H9 (cell line): Measurements from ENCODE around the gene BAIAP2L1. TPM values are rescaled to one million over a fixed set of nuclear protein-coding genes. Genes with fewer than 3 reads are reported as not detected.

ENCODE experiments used
- DNase-seq: peaks from one replicate; pipeline ENCODE4 v3.0.0-alpha.2; 2017
- H2AFZ ChIP-seq: one replicate; pipeline ENCODE4 v1.6.1; 2013; ENCODE audit warnings: mild to moderate bottlenecking, low read length, control low read depth, moderate library complexity
- H2AK5ac ChIP-seq: 2 replicates; pipeline ENCODE4 v1.6.1; 2013; ENCODE audit warnings: low read length, control low read depth, mixed read lengths; ENCODE audit not compliant: insufficient read length
- H2BK120ac ChIP-seq: one replicate; pipeline ENCODE4 v1.6.1; 2013; ENCODE audit warnings: low read depth, mild to moderate bottlenecking, low read length, control low read depth, inconsistent platforms; ENCODE audit not compliant: poor library complexity, severe bottlenecking
- H2BK12ac ChIP-seq: 2 replicates; pipeline ENCODE4 v1.6.1; 2013; ENCODE audit warnings: low read length, control low read depth, mixed read lengths, low read depth; ENCODE audit not compliant: insufficient read length
- H2BK15ac ChIP-seq: 2 replicates; pipeline ENCODE4 v1.6.1; 2013; ENCODE audit warnings: low read depth, low read length, control low read depth
- H2BK20ac ChIP-seq: one replicate; pipeline ENCODE4 v1.6.1; 2013; ENCODE audit warnings: low read depth, mild to moderate bottlenecking, low read length, control low read depth, inconsistent platforms; ENCODE audit not compliant: poor library complexity, severe bottlenecking
- H2BK5ac ChIP-seq: 2 replicates; pipeline ENCODE4 v1.6.1; 2013; ENCODE audit warnings: low read length, control low read depth, mixed read lengths; ENCODE audit not compliant: insufficient read length
- H3K14ac ChIP-seq: 2 replicates; pipeline ENCODE4 v1.6.1; 2013; ENCODE audit warnings: low read length, control low read depth; ENCODE audit not compliant: insufficient read depth
- H3K18ac ChIP-seq: 2 replicates; pipeline ENCODE4 v1.6.1; 2013; ENCODE audit warnings: low read depth, mild to moderate bottlenecking, mixed read lengths, low read length, control low read depth; ENCODE audit not compliant: insufficient read length
- H3K23ac ChIP-seq: 2 replicates; pipeline ENCODE4 v1.6.1; 2013; ENCODE audit warnings: low read length, control low read depth, mixed read lengths, low read depth; ENCODE audit not compliant: insufficient read length
- H3K23me2 ChIP-seq: 2 replicates; pipeline ENCODE4 v1.6.1; 2013; ENCODE audit warnings: low read depth, mild to moderate bottlenecking, mixed read lengths, low read length, control low read depth; ENCODE audit not compliant: insufficient read length, poor library complexity, severe bottlenecking
- H3K27ac ChIP-seq: 2 replicates; pipeline ENCODE4 v1.5.1; 2013; ENCODE audit warnings: low read length, control low read depth, mixed read lengths, low read depth; ENCODE audit not compliant: insufficient read length
- H3K27me3 ChIP-seq: 2 replicates; pipeline ENCODE4 v1.6.1; 2013; ENCODE audit warnings: low read length, control low read depth, inconsistent platforms; ENCODE audit not compliant: insufficient read depth
- H3K4ac ChIP-seq: 2 replicates; pipeline ENCODE4 v1.6.1; 2013; ENCODE audit warnings: low read depth, mild to moderate bottlenecking, control low read depth, inconsistent platforms, low read length, moderate library complexity
- H3K4me1 ChIP-seq: 2 replicates; pipeline ENCODE4 v1.6.1; 2013; ENCODE audit warnings: low read length, control low read depth, inconsistent platforms; ENCODE audit not compliant: insufficient read depth
- H3K4me2 ChIP-seq: 2 replicates; pipeline ENCODE4 v1.6.1; 2013; ENCODE audit warnings: low read length, control low read depth, mixed read lengths; ENCODE audit not compliant: insufficient read length, insufficient read depth
- H3K56ac ChIP-seq: 2 replicates; pipeline ENCODE4 v1.6.1; 2013; ENCODE audit warnings: low read depth, mild to moderate bottlenecking, mixed read lengths, low read length, control low read depth; ENCODE audit not compliant: insufficient read length
- H3K79me1 ChIP-seq: 2 replicates; pipeline ENCODE4 v1.6.1; 2013; ENCODE audit warnings: low read depth, mild to moderate bottlenecking, moderate library complexity, low read length, control low read depth, inconsistent platforms; ENCODE audit not compliant: insufficient read depth, poor library complexity, severe bottlenecking
- H3K79me2 ChIP-seq: 2 replicates; pipeline ENCODE4 v1.6.1; 2013; ENCODE audit warnings: low read length, control low read depth, inconsistent platforms; ENCODE audit not compliant: insufficient read depth
- H3K9ac ChIP-seq: 2 replicates; pipeline ENCODE4 v1.6.1; 2013; ENCODE audit warnings: low read length, control low read depth, mixed read lengths; ENCODE audit not compliant: insufficient read length; ENCODE audit errors: extremely low read depth
- H3K9me3 ChIP-seq: one replicate; pipeline ENCODE4 v1.6.1; 2013; ENCODE audit warnings: low read depth, low read length, inconsistent platforms; ENCODE audit not compliant: control insufficient read depth
- H3T11ph ChIP-seq: one replicate; pipeline ENCODE4 v1.6.1; 2013; ENCODE audit warnings: mild to moderate bottlenecking, low read length, control low read depth, inconsistent platforms
- H4K20me1 ChIP-seq: one replicate; pipeline ENCODE4 v1.6.1; 2013; ENCODE audit not compliant: control insufficient read depth, insufficient read length, insufficient read depth
- H4K5ac ChIP-seq: 2 replicates; pipeline ENCODE4 v1.6.1; 2013; ENCODE audit warnings: low read depth, mild to moderate bottlenecking, mixed read lengths, low read length, control low read depth; ENCODE audit not compliant: insufficient read length
- H4K8ac ChIP-seq: replicated peaks from 2 replicates; pipeline ENCODE4 v1.6.1; 2013; ENCODE audit warnings: low read length, control low read depth, mixed read lengths, low read depth; ENCODE audit not compliant: insufficient read length
- H4K91ac ChIP-seq: 2 replicates; pipeline ENCODE4 v1.6.1; 2013; ENCODE audit warnings: low read depth, mild to moderate bottlenecking, moderate library complexity, mixed read lengths, low read length, control low read depth; ENCODE audit not compliant: insufficient read length
- H3K27ac Mint-ChIP-seq, 3 experiments: 2 replicates in 2 of 3; 3 replicates in 1 of 3; pipeline ENCODE4 v1.8.0; 2020 to 2021; ENCODE audit warnings: mixed read lengths in 3 of 3, mild to moderate bottlenecking in 1 of 3, moderate library complexity in 1 of 3
- H3K27me3 Mint-ChIP-seq: 2 replicates; pipeline ENCODE4 v1.8.0; 2021; ENCODE audit warnings: low read depth, mild to moderate bottlenecking, moderate library complexity, mixed read lengths
- H3K36me3 Mint-ChIP-seq, 3 experiments: 2 replicates in 2 of 3; 3 replicates in 1 of 3; pipeline ENCODE4 v1.8.0; 2020 to 2021; ENCODE audit warnings: low read depth in 3 of 3, mixed read lengths in 3 of 3; ENCODE audit not compliant: insufficient read depth in 1 of 3
- H3K4me1 Mint-ChIP-seq, 2 experiments: 2 replicates each; pipeline ENCODE4 v1.8.0; 2020; ENCODE audit warnings: mixed read lengths in 2 of 2
- H3K4me3 Mint-ChIP-seq, 2 experiments: 2 replicates in 1 of 2; 3 replicates in 1 of 2; pipeline ENCODE4 v1.8.0; 2020 to 2021; ENCODE audit warnings: mild to moderate bottlenecking in 2 of 2, mixed read lengths in 2 of 2, moderate library complexity in 1 of 2
- H3K9me3 Mint-ChIP-seq, 2 experiments: 2 replicates in 1 of 2; 3 replicates in 1 of 2; pipeline ENCODE4 v1.8.0; 2020; ENCODE audit warnings: mild to moderate bottlenecking in 2 of 2, mixed read lengths in 2 of 2, moderate library complexity in 1 of 2
- CTCF ChIP-seq: fragments of 200-600 bp; sonication (generic); conservative IDR thresholded peaks from 3 replicates; pipeline ENCODE4 v1.8.0; 2021; ENCODE audit warnings: antibody characterized with exemption, mild to moderate bottlenecking
- WGBS: extraction: QIAGEN DNeasy Blood & Tissue Kit; methylation state at CpG from one replicate; pipeline ENCODE4 v1.1.7; 2013; ENCODE audit warnings: missing lambda C conversion rate, low lambda C conversion rate, mixed read lengths; ENCODE audit not compliant: insufficient read length; ENCODE audit errors: extremely low coverage; 5-methylcytosine and 5-hydroxymethylcytosine counted together
- total RNA-seq: library from RNA; stranded (reverse); gene quantifications from 2 replicates; pipeline ENCODE4 v1.2.1, GENCODE V29; 2021

Gene BAIAP2L1
- total RNA-seq, 1 experiment from 2014 or later = 25.9 TPM

DNA sequence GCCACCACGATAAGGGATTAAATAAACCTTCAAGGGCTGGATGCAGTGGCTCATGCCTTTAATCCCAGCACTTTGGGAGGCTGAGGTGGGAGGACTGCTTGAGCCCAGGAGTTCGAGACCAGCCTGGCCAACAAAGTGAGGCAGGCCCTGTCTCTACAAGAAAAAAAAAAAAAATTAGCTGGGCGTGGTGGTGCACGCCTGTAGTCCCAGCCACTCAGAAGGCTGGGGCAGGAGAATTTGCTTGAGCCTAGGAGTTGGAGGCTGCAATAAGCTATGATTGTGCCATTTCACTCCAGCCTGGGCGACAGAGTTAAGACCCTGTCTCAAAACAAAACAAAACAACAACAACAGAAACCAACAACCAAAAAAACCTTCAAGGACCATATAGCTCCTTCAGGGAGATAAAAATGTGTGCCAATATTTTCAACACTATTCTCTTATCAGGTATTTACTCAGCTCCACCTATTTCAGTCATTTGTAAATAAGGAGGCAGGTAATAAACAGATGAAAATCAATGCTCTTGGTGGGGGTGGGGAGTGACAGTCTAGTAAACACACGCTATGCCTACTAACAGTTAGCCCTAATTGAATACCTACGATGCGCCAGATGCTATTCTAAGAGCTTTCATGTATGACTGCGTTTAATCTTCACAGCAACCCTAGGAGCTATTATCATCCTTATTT, 13.2 kb downstream of the BAIAP2L1 start:
- Histone ChIP-seq H3K27me3 (no peaks in the 10 kb centered on the region; the same call in 1 of the 2 replicates), H4K8ac (no peak overlapping the region), H3K79me2 (no peaks in the 10 kb centered on the region; the same call in 1 of the 2 replicates), H3K23me2 (no peaks in the 10 kb centered on the region), H3K14ac (no peak overlapping the region), H3K56ac (no peak overlapping the region), H3K9ac (no peak overlapping the region), H3K18ac (no peak overlapping the region), H4K5ac (no peak overlapping the region), H3K4me1 (no peaks in the 10 kb centered on the region), H2BK12ac (no peak overlapping the region), H3K23ac (no peak overlapping the region), H4K91ac (no peak overlapping the region), H4K20me1 (no peaks in the 10 kb centered on the region), H2BK5ac (no peak overlapping the region), H2BK20ac (no peak overlapping the region), H2BK120ac (no peak overlapping the region), H2AK5ac (no peak overlapping the region), H2AFZ (no peak overlapping the region), H3T11ph (no peak overlapping the region), H3K79me1 (peaks cover 10% of the 10 kb centered on the region), H3K4ac (no peak overlapping the region), H3K27ac (no peak overlapping the region), H3K9me3 (no peaks in the 10 kb centered on the region), H2BK15ac (no peak overlapping the region), H3K4me2 (no peak overlapping the region)
- Mint-ChIP-seq H3K4me3 (no peak overlapping the region), H3K27me3 (no peaks in the 10 kb centered on the region), H3K4me1 (peaks cover 5 to 7% of the 10 kb centered on the region in 2 experiments; a peak in 3 of 4 replicates), H3K36me3 (peaks cover 5 to 13% (median 11%) of the 10 kb centered on the region in 3 experiments; a peak in 6 of 7 replicates), H3K9me3 (no peaks in the 10 kb centered on the region; a peak in 1 of 5 replicates), H3K27ac (no peak overlapping the region)
- no peak for TF ChIP-seq CTCF
- no CpG with 5 or more reads among the region's 9 CpGs for WGBS
- DNase-seq = no peak
